HG02798 (cell line): Measurements from ENCODE around the gene COL26A1.
"Not testable (repeated sequence)": the region's sequence is repeated elsewhere in the genome, so short reads cannot be mapped to it uniquely, and the experiment has no call there.

ENCODE experiments used
- ATAC-seq: cut with Tn5 transposase; IDR thresholded peaks from one replicate; pipeline ENCODE4 v1.9.1; 2021; ENCODE audit warnings: mild to moderate bottlenecking; ENCODE audit not compliant: unreplicated experiment, poor library complexity

Gene COL26A1

DNA sequence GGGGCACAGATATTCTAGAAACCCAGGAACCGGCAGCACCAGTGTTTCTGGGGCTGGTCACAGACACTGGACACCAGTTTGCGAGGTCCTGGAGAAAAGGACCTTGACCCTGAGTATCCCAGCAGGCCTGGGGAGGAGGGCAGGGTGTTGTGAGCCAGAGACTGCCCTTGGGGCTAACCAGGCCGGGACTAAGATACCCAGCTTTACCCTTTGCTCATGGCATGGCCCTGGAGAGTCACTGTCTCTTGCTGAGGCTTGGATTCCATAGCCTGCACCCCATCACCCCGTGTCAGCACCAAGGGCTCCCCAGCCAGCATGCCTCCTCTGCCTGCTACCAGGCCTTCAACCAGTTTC is 124.4 kb downstream of the COL26A1 start:
- no peak for ATAC-seq

GRCh38 chr7:101487753-101488152 is 125.1 kb downstream of the COL26A1 start:
- ATAC-seq = no peak

GRCh38 chr7:101488826-101489572 is 126.3 kb downstream of the COL26A1 start:
- ATAC-seq = no peak

DNA sequence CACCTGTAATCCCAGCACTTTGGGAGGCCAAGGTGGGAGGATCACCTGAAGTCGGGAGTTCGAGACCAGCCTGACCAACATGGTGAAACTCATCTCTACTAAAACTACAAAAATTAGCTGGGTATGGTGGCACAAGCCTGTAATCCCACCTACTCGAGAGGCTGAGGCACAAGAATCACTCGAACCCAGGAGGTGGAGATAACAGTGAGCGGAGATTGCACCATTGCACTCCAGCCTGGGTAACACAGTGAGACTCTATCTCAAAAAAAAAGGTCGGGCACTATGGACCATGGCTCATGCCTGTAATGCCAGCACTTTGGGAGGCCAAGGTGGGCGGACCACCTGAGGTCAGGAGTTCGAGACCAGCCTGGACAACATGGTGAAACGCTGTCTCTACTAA is 127.8 kb downstream of the COL26A1 start:
- ATAC-seq = not testable (repeated sequence)

DNA sequence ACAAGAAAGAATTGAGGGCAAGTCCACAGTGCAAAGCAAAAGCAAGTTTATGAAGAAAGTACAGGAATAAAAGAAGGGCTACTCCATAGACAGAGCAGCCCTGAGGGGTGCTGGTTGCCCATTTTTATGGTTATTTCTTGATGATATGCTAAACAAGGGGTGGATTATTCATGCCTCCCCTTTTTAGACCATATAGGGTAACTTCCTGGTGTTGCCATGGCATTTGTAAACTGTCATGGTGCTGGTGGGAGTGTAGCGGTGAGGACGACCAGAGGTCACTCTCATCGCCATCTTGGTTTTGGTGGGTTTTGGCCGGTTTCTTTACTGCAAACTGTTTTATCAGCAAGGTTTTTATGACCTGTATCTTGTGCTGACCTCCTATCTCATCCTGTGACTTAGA is 128.8 kb downstream of the COL26A1 start:
- not testable (repeated sequence) for ATAC-seq

DNA sequence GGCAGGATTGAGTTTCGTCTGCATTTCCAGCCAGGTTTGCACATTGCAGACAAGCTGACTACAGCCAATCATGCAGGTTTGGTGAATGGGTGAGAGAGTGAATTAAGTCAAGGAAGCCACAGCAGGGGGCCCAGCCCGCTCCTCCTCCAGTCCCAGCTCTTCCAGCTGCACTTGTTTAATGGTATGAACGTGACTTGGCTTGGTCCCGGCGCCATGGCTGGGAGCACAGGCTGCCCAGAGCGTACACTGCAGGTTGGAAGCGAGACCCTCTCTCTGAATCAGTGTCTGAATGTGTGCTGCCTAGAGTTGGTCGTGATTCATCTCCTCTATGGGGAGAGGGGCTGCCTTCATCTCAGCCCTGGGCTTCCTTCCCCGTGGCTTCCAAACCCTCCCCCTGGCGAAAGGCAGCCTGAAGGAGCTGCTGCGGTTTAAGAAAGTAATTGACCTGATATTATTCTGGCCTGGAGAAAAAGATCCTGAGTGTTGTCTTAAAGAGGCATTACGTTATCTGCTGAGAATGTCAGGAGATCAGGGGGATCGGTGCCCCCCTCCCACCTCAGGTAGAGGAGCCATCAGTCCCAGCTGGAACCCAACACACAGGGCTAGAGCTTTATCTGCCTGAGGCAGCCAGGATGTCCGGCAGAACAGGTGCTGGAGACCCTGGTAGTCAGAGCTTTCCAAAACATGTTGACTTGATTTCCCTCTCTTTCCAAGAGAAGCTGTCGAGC is 132.1 kb downstream of the COL26A1 start:
- ATAC-seq = no peak

DNA sequence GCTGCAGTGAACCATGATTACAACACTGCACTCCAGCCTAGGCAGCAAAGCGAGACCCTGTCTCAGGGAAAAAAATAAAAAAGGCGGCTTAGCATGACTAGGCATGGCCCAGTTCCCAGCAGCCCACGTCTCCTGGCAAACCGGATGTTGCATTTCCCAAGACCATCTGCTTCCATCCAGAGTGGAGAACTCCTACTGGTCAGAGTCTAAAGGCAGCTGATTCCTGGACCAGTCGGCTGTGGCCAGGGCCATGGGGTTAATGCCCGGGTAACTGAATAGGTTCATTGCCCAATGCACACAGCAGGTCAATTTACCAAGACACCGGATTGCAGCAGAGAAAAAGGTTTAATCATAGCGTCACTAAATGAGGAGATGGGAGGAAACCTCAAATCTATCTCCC is 133.3 kb downstream of the COL26A1 start:
- no peak for ATAC-seq

GRCh38 chr7:101501351-101501750 is 138.7 kb downstream of the COL26A1 start:
- ATAC-seq = no peak

GRCh38 chr7:101502466-101503098 is 139.9 kb downstream of the COL26A1 start:
- no peak for ATAC-seq

GRCh38 chr7:101505510-101505909 is 142.8 kb downstream of the COL26A1 start:
- not testable (repeated sequence) for ATAC-seq

DNA sequence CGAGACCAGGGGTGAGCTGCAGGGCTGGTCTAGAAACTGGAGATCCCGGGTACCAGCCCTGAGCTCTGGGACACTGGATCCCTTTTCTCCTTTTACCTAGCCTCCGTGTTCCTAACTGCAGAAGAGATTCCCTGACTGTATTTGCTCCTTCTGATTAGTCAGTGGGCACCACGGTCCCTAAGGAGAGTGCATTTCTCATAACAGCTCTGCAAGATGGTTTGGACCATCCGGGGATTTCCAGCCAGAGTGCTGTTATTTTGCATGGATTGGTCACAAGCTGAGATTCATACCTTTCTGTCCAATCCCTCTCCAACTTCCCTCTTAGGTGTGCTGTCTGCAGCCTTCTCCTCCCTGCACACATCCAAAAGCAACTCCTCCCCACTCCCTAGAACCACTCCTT is 143.9 kb downstream of the COL26A1 start:
- ATAC-seq = no peak

GRCh38 chr7:101507327-101507726 is 144.7 kb downstream of the COL26A1 start:
- no peak for ATAC-seq

DNA sequence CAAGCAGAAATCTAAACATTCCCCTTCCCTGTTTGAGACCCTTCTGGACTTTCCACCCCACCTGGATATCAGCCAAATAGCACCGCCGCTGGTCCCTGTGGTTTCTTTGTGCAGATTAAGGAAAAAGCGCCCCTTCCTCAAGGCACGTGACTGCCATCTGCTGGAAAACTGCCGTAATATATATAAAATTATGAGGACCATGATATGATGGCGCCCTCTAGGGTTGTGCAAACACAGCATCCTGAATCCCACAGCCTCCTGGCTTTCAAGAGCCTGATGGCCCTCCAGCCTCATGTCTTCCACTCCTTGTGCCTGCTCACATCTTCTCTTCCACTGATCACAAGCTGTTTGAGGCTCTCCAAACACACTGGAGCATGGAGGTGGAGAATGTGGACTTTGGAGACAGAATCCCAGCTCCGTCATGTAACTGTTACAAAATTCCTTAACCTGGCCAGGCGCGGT is 145.1 kb downstream of the COL26A1 start:
- ATAC-seq = no peak

DNA sequence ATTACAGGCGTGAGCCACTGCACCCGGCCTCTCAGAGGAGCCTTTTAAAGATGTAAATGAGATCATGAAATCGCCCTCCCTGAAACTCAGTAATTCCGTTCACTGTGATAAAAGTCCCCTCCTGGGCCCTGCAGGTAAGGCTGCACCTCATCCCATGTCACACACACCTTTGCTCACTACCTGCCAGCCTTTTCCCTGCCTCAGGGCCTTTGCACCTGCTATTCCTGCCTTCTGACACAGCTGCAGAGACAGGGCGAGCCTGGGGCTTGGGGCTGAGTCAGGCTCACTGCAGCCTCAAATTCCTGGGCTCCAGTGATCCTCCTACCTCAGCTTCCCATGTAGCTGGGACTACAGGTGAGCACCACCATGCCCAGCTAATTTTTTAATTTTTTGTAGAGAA is 147.6 kb downstream of the COL26A1 start:
- ATAC-seq = no peak

- ATAC-seq = no peak
Observed at GRCh38 chr7:101511965-101512364, 149.3 kb downstream of the COL26A1 start.

DNA sequence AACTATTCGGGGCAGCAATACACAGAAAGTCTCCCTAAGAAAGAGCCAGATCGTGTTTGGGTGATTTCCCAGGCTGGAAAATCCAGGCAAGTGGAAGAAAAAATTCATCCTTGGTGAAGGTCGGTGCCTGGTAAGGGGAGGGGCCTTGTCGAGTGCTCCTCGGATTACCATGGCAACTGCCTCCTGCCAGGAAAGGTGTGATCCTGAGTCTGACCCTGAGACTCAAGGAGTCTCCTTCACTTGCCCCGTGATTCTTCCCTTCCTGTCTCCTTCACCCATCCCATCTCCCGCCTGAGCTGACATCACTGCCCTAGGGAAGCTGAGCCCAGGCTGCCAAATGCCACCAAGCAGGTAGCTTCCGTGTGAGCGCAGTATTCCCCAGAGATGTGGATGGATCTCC is 154.2 kb downstream of the COL26A1 start:
- no peak for ATAC-seq

DNA sequence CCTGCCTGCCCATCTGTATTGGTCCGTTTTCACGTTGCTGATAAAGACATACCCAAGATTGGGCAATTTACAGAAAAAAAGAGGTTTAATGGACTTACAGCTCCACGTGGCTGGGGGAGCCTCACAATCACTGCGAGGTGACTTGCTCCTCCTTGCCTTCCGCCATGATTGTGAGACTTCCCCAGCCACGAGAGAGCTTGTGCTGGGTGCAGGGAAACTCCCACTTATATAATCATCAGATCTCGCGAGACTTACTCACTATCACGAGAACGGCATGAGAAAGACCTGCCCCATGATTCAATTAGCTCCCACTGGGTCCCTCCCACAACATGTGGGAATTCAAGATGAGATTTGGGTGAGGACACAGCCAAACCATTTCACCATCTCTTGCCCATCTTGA is 154.6 kb downstream of the COL26A1 start:
- no peak for ATAC-seq

GRCh38 chr7:101518336-101518735 is 155.7 kb downstream of the COL26A1 start:
- no peak for ATAC-seq

GRCh38 chr7:101519324-101520023 is 156.8 kb downstream of the COL26A1 start:
- no peak for ATAC-seq

GRCh38 chr7:101521430-101521925 is 158.8 kb downstream of the COL26A1 start:
- ATAC-seq = no peak

DNA sequence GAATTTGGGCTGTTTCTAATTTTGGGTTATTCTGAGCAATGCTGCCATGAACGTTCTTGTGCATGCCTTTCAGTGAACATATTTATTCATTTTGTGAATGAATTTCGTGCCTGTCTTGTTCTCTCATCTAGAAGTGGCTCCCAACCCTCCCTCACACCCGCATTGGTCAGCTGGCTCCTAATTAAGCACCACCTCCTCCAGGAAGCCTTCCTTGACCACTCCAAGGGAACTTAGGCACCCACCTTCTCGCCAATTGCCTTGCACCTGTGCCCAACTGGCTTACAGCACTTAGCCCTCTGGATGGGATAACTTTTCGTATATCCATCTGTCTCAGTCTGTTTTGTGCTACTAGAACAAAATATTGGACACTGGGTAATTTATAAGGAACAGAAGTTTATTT is 159.3 kb downstream of the COL26A1 start:
- ATAC-seq = no peak
